HEK293 (cell line): ENCODE data around the gene CHD5.

Source experiments
- CTCF ChIA-PET: fragments of 350-600 bp; formaldehyde crosslinking; extraction: SDS; loops from one replicate; lab custom pipeline; 2021; ENCODE audit warnings: antibody characterized with exemption; lab: Yijun Ruan, JAX
- POLR2A ChIA-PET: fragments of 300-600 bp; formaldehyde crosslinking; extraction: SDS; loops from one replicate; lab custom pipeline; 2020; ENCODE audit warnings: antibody characterized with exemption, inconsistent platforms; lab: Yijun Ruan, JAX
- H3K27ac ChIP-seq: fragments of 200-500 bp; sonication (Bioruptor generic); 2 replicates; pipeline ENCODE4 v1.5.1; 2014; ENCODE audit warnings: low read depth, low read length, control low read depth, inconsistent platforms; ENCODE audit errors: extremely low read depth
- H3K36me3 ChIP-seq, 2 experiments: fragments of 200-500 bp in 1 of 2; sonication (Bioruptor generic) in 1 of 2; 1 replicate in 1 of 2; 2 replicates in 1 of 2; pipeline ENCODE4 v1.5.1; 2014 to 2017; ENCODE audit warnings: inconsistent platforms in 2 of 2, low read length in 2 of 2; ENCODE audit not compliant: control insufficient read depth in 2 of 2, insufficient read depth in 1 of 2
- H3K4me1 ChIP-seq: fragments of 200-500 bp; sonication (Bioruptor generic); 2 replicates; pipeline ENCODE4 v1.5.1; 2014; ENCODE audit warnings: mild to moderate bottlenecking, low read length, inconsistent platforms; ENCODE audit not compliant: control insufficient read depth, insufficient read depth
- H3K4me3 ChIP-seq: 2 replicates; pipeline ENCODE4 v1.5.1; 2011; ENCODE audit warnings: low read depth, mild to moderate bottlenecking, control low read depth, low read length, moderate library complexity
- H3K9me3 ChIP-seq: fragments of 200-500 bp; sonication (Bioruptor generic); 2 replicates; pipeline ENCODE4 v1.5.1; 2014; ENCODE audit warnings: low read depth, low read length, inconsistent platforms; ENCODE audit not compliant: control insufficient read depth, insufficient read depth
- BCL11B ChIP-seq: fragments of 450-650 bp; formaldehyde crosslinking; IDR thresholded peaks from 2 replicates; pipeline ENCODE4 v1.5.1; 2016; ENCODE audit warnings: low read depth, missing biosample characterization, missing genetic modification characterization
- GLIS1 ChIP-seq: fragments of 450-650 bp; formaldehyde crosslinking; IDR thresholded peaks from 2 replicates; pipeline ENCODE4 v1.5.1; 2016; ENCODE audit warnings: missing biosample characterization, missing genetic modification characterization
- GLIS2 ChIP-seq: fragments of 450-650 bp; formaldehyde crosslinking; IDR thresholded peaks from 2 replicates; pipeline ENCODE4 v1.5.1; 2016; ENCODE audit warnings: missing biosample characterization, missing genetic modification characterization
- ZEB2 ChIP-seq: fragments of 450-650 bp; formaldehyde crosslinking; IDR thresholded peaks from 2 replicates; pipeline ENCODE4 v1.5.1; 2016; ENCODE audit warnings: missing biosample characterization, missing genetic modification characterization
- ZFP41 ChIP-seq: fragments of 450-650 bp; formaldehyde crosslinking; IDR thresholded peaks from 2 replicates; pipeline ENCODE4 v1.5.1; 2016; ENCODE audit warnings: missing biosample characterization, missing genetic modification characterization, borderline replicate concordance
- ZNF121 ChIP-seq: fragments of 450-650 bp; formaldehyde crosslinking; IDR thresholded peaks from 2 replicates; pipeline ENCODE4 v1.5.1; 2016; ENCODE audit warnings: missing biosample characterization, missing genetic modification characterization
- ZNF140 ChIP-seq: fragments of 450-650 bp; formaldehyde crosslinking; IDR thresholded peaks from 2 replicates; pipeline ENCODE4 v1.5.1; 2016; ENCODE audit warnings: missing biosample characterization, missing genetic modification characterization
- ZNF157 ChIP-seq: fragments of 450-650 bp; formaldehyde crosslinking; IDR thresholded peaks from 2 replicates; pipeline ENCODE4 v1.5.1; 2016; ENCODE audit warnings: missing biosample characterization, missing genetic modification characterization
- ZNF23 ChIP-seq: fragments of 450-650 bp; formaldehyde crosslinking; IDR thresholded peaks from 2 replicates; pipeline ENCODE4 v1.5.1; 2016; ENCODE audit warnings: missing biosample characterization, missing genetic modification characterization, borderline replicate concordance
- ZNF558 ChIP-seq: fragments of 450-650 bp; formaldehyde crosslinking; IDR thresholded peaks from 2 replicates; pipeline ENCODE4 v1.5.1; 2016; ENCODE audit warnings: missing biosample characterization, missing genetic modification characterization
- ZNF701 ChIP-seq: fragments of 450-650 bp; formaldehyde crosslinking; IDR thresholded peaks from 2 replicates; pipeline ENCODE4 v1.5.1; 2016; ENCODE audit warnings: missing biosample characterization, missing genetic modification characterization
- ZNF707 ChIP-seq: fragments of 450-650 bp; formaldehyde crosslinking; IDR thresholded peaks from 2 replicates; pipeline ENCODE4 v1.5.1; 2016; ENCODE audit warnings: missing biosample characterization, missing genetic modification characterization
- TF ChIP-seq, protein P1 (sequence below): fragments of 450-650 bp; formaldehyde crosslinking; IDR thresholded peaks from 2 replicates; pipeline ENCODE4 v1.5.1; 2016; ENCODE audit warnings: missing biosample characterization, missing genetic modification characterization
- TF ChIP-seq, protein P2 (sequence below): fragments of 450-650 bp; formaldehyde crosslinking; IDR thresholded peaks from 2 replicates; pipeline ENCODE4 v1.5.1; 2016; ENCODE audit warnings: missing biosample characterization, missing genetic modification characterization
- TF ChIP-seq, protein P3 (sequence below): fragments of 450-650 bp; formaldehyde crosslinking; IDR thresholded peaks from 2 replicates; pipeline ENCODE4 v1.5.1; 2016; ENCODE audit warnings: missing biosample characterization, missing genetic modification characterization
- TF ChIP-seq, protein P4 (sequence below): fragments of 450-650 bp; formaldehyde crosslinking; IDR thresholded peaks from 2 replicates; pipeline ENCODE4 v1.5.1; 2016; ENCODE audit warnings: missing biosample characterization, missing genetic modification characterization

CHD5 gene

DNA sequence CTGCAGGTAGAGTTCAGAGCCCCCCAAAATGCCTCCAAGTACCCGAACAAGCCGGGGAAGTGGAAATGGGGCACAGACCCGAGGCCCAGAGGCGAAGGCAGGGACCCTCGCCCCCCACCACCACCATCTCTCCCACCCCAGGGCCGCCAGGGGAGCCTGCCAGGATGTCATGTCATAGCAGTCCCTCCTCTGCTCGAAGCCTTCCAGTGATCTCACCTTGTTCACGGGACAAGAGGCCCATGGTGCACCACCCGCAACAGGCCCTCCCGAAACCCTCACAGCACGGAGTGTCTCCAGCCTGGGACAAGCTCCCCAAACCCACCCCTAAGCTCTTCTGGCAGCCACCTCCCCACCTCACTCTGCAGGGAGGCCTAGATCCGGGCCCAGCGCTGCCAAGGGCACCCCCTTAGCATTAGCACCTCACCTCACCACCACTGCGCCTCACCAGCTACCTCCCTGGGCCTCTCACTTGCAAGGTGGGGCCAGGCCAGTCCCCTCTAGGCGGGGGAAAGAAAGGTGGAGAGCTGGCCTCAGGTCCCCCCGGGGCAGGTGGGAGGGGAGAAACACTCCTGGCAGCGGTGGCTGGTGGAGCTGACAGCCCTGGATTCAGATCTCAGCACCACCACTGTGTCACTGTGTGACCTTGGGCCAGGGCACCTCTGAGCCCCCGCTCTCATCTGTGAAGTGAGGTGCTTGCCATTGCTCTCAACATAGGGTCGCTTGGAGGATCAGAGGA lies 13.3 kb downstream of the CHD5 start:
- Histone ChIP-seq H3K27ac (no peak overlapping the region), H3K4me3 (no peak overlapping the region), H3K4me1 (no peaks in the 10 kb centered on the region), H3K9me3 (no peaks in the 10 kb centered on the region), H3K36me3 (no peaks in the 10 kb centered on the region)
- ChIA-PET POLR2A (no interaction called here), CTCF (no interaction called here)
- TF ChIP-seq GLIS2 (tag by site-specific recombination) (0 out of 2 replicates have a peak, but pooled peaks have one; percentile 1), ZNF157 (tag by site-specific recombination) (no peak), ZEB2 (tag by site-specific recombination) (no peak), ZNF121 (no peak), ZNF558 (no peak), ZFP41 (tag by site-specific recombination) (no peak)
- TF ChIP-seq, protein P1, sequence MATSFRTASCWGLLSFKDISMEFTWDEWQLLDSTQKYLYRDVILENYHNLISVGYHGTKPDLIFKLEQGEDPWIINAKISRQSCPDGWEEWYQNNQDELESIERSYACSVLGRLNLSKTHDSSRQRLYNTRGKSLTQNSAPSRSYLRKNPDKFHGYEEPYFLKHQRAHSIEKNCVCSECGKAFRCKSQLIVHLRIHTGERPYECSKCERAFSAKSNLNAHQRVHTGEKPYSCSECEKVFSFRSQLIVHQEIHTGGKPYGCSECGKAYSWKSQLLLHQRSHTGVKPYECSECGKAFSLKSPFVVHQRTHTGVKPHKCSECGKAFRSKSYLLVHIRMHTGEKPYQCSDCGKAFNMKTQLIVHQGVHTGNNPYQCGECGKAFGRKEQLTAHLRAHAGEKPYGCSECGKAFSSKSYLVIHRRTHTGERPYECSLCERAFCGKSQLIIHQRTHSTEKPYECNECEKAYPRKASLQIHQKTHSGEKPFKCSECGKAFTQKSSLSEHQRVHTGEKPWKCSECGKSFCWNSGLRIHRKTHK (tag by site-specific recombination), result no peak
- TF ChIP-seq, protein P2, sequence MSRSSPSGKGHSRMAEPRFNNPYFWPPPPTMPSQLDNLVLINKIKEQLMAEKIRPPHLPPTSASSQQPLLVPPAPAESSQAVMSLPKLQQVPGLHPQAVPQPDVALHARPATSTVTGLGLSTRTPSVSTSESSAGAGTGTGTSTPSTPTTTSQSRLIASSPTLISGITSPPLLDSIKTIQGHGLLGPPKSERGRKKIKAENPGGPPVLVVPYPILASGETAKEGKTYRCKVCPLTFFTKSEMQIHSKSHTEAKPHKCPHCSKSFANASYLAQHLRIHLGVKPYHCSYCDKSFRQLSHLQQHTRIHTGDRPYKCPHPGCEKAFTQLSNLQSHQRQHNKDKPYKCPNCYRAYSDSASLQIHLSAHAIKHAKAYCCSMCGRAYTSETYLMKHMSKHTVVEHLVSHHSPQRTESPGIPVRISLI (tag by site-specific recombination), result no peak
- TF ChIP-seq, protein P3, sequence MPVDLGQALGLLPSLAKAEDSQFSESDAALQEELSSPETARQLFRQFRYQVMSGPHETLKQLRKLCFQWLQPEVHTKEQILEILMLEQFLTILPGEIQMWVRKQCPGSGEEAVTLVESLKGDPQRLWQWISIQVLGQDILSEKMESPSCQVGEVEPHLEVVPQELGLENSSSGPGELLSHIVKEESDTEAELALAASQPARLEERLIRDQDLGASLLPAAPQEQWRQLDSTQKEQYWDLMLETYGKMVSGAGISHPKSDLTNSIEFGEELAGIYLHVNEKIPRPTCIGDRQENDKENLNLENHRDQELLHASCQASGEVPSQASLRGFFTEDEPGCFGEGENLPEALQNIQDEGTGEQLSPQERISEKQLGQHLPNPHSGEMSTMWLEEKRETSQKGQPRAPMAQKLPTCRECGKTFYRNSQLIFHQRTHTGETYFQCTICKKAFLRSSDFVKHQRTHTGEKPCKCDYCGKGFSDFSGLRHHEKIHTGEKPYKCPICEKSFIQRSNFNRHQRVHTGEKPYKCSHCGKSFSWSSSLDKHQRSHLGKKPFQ, result no peak

DNA sequence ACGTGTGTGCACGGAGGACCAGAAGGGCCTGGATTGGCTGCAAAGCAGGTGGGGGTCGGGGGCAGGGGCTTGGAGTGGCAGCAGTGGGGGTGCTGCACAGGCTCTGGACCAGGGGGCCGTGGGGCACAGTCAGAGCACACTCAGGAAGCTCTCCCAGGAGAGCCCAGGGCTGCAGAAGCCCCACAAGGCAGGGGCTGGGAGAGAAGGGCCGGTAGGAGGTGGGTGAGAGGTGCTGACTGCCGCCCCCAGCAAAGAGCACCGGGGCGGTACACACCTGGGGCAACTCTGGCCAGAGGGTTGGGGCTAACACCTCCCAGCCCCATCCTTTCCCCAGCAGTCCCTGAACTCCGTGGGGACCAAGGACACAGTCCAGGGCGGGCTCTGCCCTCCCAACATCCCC lies 13.9 kb downstream of the CHD5 start:
- Histone ChIP-seq H3K4me3 (no peak overlapping the region), H3K36me3 (no peaks in the 10 kb centered on the region), H3K4me1 (no peaks in the 10 kb centered on the region), H3K9me3 (no peaks in the 10 kb centered on the region), H3K27ac (no peak overlapping the region)
- ChIA-PET CTCF (no interaction called here), POLR2A (no interaction called here)
- TF ChIP-seq, protein P3, result no peak
- TF ChIP-seq GLIS1 (peak; percentile 50), ZNF23 (tag by site-specific recombination) (no peak), GLIS2 (tag by site-specific recombination) (0 out of 2 replicates have a peak, but pooled peaks have one; percentile 31), ZNF707 (no peak), BCL11B (tag by site-specific recombination) (no peak), ZNF140 (tag by site-specific recombination) (no peak), ZNF701 (no peak)
- TF ChIP-seq, protein P4, sequence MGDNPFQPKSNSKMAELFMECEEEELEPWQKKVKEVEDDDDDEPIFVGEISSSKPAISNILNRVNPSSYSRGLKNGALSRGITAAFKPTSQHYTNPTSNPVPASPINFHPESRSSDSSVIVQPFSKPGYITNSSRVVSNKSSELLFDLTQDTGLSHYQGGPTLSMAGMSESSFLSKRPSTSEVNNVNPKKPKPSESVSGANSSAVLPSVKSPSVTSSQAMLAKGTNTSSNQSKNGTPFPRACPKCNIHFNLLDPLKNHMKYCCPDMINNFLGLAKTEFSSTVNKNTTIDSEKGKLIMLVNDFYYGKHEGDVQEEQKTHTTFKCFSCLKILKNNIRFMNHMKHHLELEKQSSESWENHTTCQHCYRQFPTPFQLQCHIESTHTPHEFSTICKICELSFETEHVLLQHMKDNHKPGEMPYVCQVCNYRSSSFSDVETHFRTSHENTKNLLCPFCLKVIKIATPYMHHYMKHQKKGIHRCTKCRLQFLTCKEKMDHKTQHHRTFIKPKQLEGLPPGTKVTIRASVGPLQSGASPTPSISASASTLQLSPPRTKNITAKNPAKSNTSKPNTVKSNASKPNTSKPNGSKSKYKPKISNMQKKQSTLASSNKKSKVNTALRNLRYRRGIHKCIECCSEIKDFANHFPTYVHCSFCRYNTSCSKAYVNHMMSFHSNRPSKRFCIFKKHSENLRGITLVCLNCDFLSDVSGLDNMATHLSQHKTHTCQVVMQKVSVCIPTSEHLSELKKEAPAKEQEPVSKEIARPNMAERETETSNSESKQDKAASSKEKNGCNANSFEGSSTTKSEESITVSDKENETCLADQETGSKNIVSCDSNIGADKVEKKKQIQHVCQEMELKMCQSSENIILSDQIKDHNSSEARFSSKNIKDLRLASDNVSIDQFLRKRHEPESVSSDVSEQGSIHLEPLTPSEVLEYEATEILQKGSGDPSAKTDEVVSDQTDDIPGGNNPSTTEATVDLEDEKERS, result no peak
